Karpas-422 (cell line): ENCODE results near the gene SLC7A9. TPM values are rescaled to one million over a fixed set of nuclear protein-coding genes. Genes with fewer than 3 reads are reported as not detected.
"Not testable (repeated sequence)": the region's sequence is repeated elsewhere in the genome, so short reads cannot be mapped to it uniquely, and the experiment has no call there.

Source experiments
- DNase-seq: peaks from one replicate; pipeline ENCODE4 v3.0.0-alpha.2; 2015
- H2AFZ ChIP-seq: fragments of 200-600 bp; sonication (generic); 2 replicates; pipeline ENCODE4 v1.6.1; 2014; ENCODE audit warnings: antibody characterized with exemption, low read length, mixed read lengths
- H3K27ac ChIP-seq: fragments of 200-600 bp; sonication (generic); 2 replicates; pipeline ENCODE4 v1.5.1; 2014; ENCODE audit warnings: mild to moderate bottlenecking, low read length, moderate library complexity
- H3K27me3 ChIP-seq: fragments of 200-600 bp; sonication (generic); 2 replicates; pipeline ENCODE4 v1.6.1; 2014; ENCODE audit warnings: low read length, mixed read lengths
- H3K36me3 ChIP-seq: fragments of 200-600 bp; sonication (generic); 2 replicates; pipeline ENCODE4 v1.6.1; 2014; ENCODE audit warnings: low read length, mixed read lengths; ENCODE audit not compliant: insufficient read depth
- H3K4me1 ChIP-seq: fragments of 200-600 bp; sonication (generic); 2 replicates; pipeline ENCODE4 v1.6.1; 2014; ENCODE audit warnings: mild to moderate bottlenecking, low read length, mixed read lengths
- H3K4me2 ChIP-seq: fragments of 200-600 bp; sonication (generic); 2 replicates; pipeline ENCODE4 v1.6.1; 2014; ENCODE audit warnings: low read length, low read depth, mild to moderate bottlenecking; ENCODE audit not compliant: poor library complexity, severe bottlenecking
- H3K4me3 ChIP-seq: fragments of 200-600 bp; sonication (generic); 2 replicates; pipeline ENCODE4 v1.5.1; 2014; ENCODE audit warnings: mild to moderate bottlenecking, antibody characterized with exemption, low read length, mixed read lengths
- H3K79me2 ChIP-seq: fragments of 200-600 bp; sonication (generic); 2 replicates; pipeline ENCODE4 v1.6.1; 2014; ENCODE audit warnings: mild to moderate bottlenecking, low read length, mixed read lengths
- H3K9ac ChIP-seq: fragments of 200-600 bp; sonication (generic); 2 replicates; pipeline ENCODE4 v1.6.0; 2014; ENCODE audit warnings: low read length
- H3K9me2 ChIP-seq: fragments of 200-600 bp; sonication (generic), shearing (Covaris generic); replicated peaks from 2 replicates; pipeline ENCODE4 v1.6.0; 2014; ENCODE audit warnings: mild to moderate bottlenecking, low read length, moderate library complexity; ENCODE audit not compliant: insufficient read depth
- H3K9me3 ChIP-seq: fragments of 300-700, 200-600 bp; sonication (generic); 2 replicates; pipeline ENCODE4 v1.6.1; 2014; ENCODE audit warnings: low read length, mixed read lengths
- H4K20me1 ChIP-seq: fragments of 200-600 bp; sonication (generic); 2 replicates; pipeline ENCODE4 v1.6.1; 2014; ENCODE audit warnings: mild to moderate bottlenecking, antibody characterized with exemption, low read length, low read depth; ENCODE audit not compliant: insufficient read depth
- total RNA-seq: library from RNA; depleted of rRNA; stranded (reverse); fragments of >200 nt; shearing (Covaris generic); gene quantifications from 2 replicates; pipeline ENCODE4 v1.2.3, GENCODE V29; 2014; ENCODE audit warnings: low replicate concordance

SLC7A9 gene
- total RNA-seq, 1 experiment from 2014 or later = not detected

DNA sequence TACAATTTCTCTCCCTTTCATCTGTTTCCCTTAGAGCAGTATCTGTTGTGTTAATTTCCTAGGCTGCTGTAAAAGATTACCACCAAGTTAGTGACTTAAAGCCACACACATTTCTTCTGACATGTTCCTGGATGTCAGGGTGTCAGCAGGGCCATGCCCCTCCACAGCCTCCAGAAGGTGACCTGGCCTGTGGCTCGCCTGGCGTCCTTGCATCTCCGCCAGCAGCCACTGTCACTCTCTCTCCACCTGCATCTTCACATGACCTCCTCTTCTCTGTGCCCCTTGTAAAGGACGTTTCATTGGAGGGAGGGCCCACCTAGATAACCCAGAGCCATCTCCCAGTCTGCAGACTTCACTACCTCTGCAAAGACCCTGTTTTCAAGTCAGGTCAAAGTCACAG, 61.3 kb downstream of the SLC7A9 start:
- no peak overlapping the region for H3K9ac ChIP-seq
- no peaks in the 10 kb centered on the region for H3K9me2 ChIP-seq
- no peaks in the 10 kb centered on the region for H3K36me3 ChIP-seq
- peak; percentile 14 for DNase-seq
- H3K27ac ChIP-seq = no peak overlapping the region
- no peak overlapping the region for H3K4me3 ChIP-seq
- no peak overlapping the region for H2AFZ ChIP-seq
- H3K4me1 ChIP-seq = no peaks in the 10 kb centered on the region
- no peaks in the 10 kb centered on the region for H3K9me3 ChIP-seq
- no peaks in the 10 kb centered on the region for H4K20me1 ChIP-seq
- H3K4me2 ChIP-seq = no peak overlapping the region
- no peaks in the 10 kb centered on the region for H3K27me3 ChIP-seq
- no peaks in the 10 kb centered on the region for H3K79me2 ChIP-seq

- Histone ChIP-seq H2AFZ (no peak overlapping the region), H3K9me2 (no peaks in the 10 kb centered on the region), H3K27me3 (no peaks in the 10 kb centered on the region), H3K4me3 (no peak overlapping the region), H3K4me1 (no peaks in the 10 kb centered on the region), H3K27ac (no peak overlapping the region), H3K4me2 (no peak overlapping the region), H4K20me1 (no peaks in the 10 kb centered on the region), H3K9ac (no peak overlapping the region), H3K36me3 (no peaks in the 10 kb centered on the region), H3K9me3 (no peaks in the 10 kb centered on the region), H3K79me2 (no peaks in the 10 kb centered on the region)
- no peak for DNase-seq
Measured at GRCh38 chr19:32802840-32803239, 66.7 kb downstream of the SLC7A9 start.

- H3K9me2 ChIP-seq = no peaks in the 10 kb centered on the region
- DNase-seq = peak; percentile 19
- no peaks in the 10 kb centered on the region for H3K4me1 ChIP-seq
- no peak overlapping the region for H3K4me3 ChIP-seq
- no peak overlapping the region for H2AFZ ChIP-seq
- H3K9ac ChIP-seq = no peak overlapping the region
- no peaks in the 10 kb centered on the region for H3K79me2 ChIP-seq
- H3K9me3 ChIP-seq = no peaks in the 10 kb centered on the region
- no peaks in the 10 kb centered on the region for H3K27me3 ChIP-seq
- H3K36me3 ChIP-seq = no peaks in the 10 kb centered on the region
- no peak overlapping the region for H3K27ac ChIP-seq
- H3K4me2 ChIP-seq = no peak overlapping the region
- no peaks in the 10 kb centered on the region for H4K20me1 ChIP-seq
Measured at GRCh38 chr19:32800754-32801153, 68.8 kb downstream of the SLC7A9 start.

DNA sequence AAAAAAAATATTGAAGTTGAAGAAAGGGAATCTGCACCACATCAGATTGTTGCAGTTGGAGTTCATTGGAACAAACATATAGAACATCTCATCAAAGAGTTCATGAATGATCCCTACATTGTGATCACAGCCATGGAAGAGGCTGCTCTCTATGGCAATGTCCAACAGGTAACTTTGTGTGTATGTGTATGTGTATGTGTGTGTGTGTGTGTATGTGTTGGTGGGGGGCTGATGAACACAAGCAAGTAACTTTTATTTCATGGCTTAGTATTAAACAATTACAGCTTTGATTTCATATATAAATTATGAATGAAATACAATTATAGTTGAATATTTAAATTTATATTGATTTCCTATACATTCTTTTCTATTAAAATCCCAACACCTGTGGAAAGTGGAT, 69.4 kb downstream of the SLC7A9 start:
- Histone ChIP-seq H3K4me2 (no peak overlapping the region), H3K9me3 (no peaks in the 10 kb centered on the region), H3K9ac (no peak overlapping the region), H2AFZ (no peak overlapping the region), H3K79me2 (no peaks in the 10 kb centered on the region), H3K36me3 (no peaks in the 10 kb centered on the region), H3K9me2 (no peaks in the 10 kb centered on the region), H3K27ac (no peak overlapping the region), H3K27me3 (no peaks in the 10 kb centered on the region), H3K4me1 (no peaks in the 10 kb centered on the region), H3K4me3 (no peak overlapping the region), H4K20me1 (no peaks in the 10 kb centered on the region)
- DNase-seq = peak; percentile 31

- Histone ChIP-seq H3K4me1 (no peaks in the 10 kb centered on the region), H3K4me2 (no peak overlapping the region)
Measured at GRCh38 chr19:32798201-32798600, 71.4 kb downstream of the SLC7A9 start.

GRCh38 chr19:32789429-32789828, 80.1 kb downstream of the SLC7A9 start:
- H4K20me1 ChIP-seq = no peaks in the 10 kb centered on the region
- H3K4me1 ChIP-seq = no peaks in the 10 kb centered on the region
- no peaks in the 10 kb centered on the region for H3K9me3 ChIP-seq
- no peak overlapping the region for H2AFZ ChIP-seq
- H3K9me2 ChIP-seq = no peaks in the 10 kb centered on the region
- peak; percentile 24 for DNase-seq
- no peaks in the 10 kb centered on the region for H3K27me3 ChIP-seq
- no peak overlapping the region for H3K4me2 ChIP-seq
- H3K4me3 ChIP-seq = no peak overlapping the region
- H3K9ac ChIP-seq = no peak overlapping the region
- H3K36me3 ChIP-seq = no peaks in the 10 kb centered on the region
- no peaks in the 10 kb centered on the region for H3K79me2 ChIP-seq
- H3K27ac ChIP-seq = no peak overlapping the region

More at GRCh38 chr19:32798201-32798600, 71.4 kb downstream of the SLC7A9 start:
- peak; percentile 19 for DNase-seq
- H3K4me3 ChIP-seq = no peak overlapping the region
- no peak overlapping the region for H3K27ac ChIP-seq
- H3K9me3 ChIP-seq = no peaks in the 10 kb centered on the region
- no peaks in the 10 kb centered on the region for H3K36me3 ChIP-seq
- H4K20me1 ChIP-seq = no peaks in the 10 kb centered on the region
- H3K9ac ChIP-seq = no peak overlapping the region
- no peaks in the 10 kb centered on the region for H3K9me2 ChIP-seq
- H2AFZ ChIP-seq = no peak overlapping the region
- no peaks in the 10 kb centered on the region for H3K79me2 ChIP-seq
- no peaks in the 10 kb centered on the region for H3K27me3 ChIP-seq

DNA sequence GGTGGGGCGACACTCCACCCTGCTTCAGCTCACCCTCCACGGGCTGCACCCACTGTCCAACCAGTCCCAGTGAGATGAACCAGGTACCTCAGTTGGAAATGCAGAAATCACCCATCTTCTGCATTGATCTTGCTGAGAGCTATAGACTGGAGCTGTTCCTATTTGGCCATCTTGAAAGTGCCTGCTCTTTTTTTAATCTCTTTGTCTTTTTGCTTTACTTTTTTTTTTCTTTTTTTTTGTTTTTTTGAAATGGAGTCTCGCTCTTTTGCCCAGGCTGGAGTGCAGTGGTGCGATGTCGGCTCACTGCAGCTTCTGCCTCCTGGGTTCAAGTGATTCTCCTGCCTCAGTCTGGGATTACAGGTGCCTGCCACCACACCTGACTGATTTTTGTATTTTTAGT, 81.7 kb downstream of the SLC7A9 start:
- not testable (repeated sequence) for H3K27ac ChIP-seq, H3K4me1 ChIP-seq, H3K79me2 ChIP-seq, H3K4me3 ChIP-seq, H3K4me2 ChIP-seq, H3K9me2 ChIP-seq, H3K36me3 ChIP-seq, H3K27me3 ChIP-seq, H4K20me1 ChIP-seq, H3K9me3 ChIP-seq, H3K9ac ChIP-seq, DNase-seq, H2AFZ ChIP-seq

DNA sequence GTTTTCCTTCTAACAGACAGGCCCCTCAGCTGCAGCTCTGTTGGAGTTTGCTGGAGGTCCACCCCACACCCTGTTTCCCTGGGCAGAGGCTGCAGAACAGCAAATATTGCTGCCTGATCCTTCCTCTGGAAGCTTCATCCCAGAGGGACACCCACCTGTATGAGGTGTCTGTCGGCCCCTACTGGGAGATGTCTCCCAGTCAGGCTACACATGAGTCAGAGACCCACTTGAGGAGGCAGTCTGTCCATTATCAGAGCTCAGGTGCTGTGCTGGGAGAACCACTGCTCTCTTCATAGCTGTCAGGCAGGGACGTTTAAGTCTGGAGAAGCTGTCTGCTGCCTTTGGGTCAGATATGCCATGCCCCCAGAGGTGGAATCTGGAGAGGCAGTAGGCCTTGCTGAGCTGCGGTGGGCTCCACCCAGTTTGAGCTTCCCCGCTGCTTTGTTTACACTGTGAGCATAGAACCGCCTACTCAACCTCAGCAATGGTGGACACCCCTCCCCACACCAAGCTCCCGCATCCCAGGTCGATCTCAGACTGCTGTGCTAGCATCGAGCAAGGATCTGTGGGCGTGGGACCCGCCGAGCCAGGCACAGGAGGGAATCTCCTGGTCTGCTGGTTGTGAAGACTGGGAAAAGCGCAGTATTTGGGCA, 82.3 kb downstream of the SLC7A9 start:
- H4K20me1 ChIP-seq, H3K9me3 ChIP-seq, H3K79me2 ChIP-seq, H3K27ac ChIP-seq, H3K9me2 ChIP-seq, H3K36me3 ChIP-seq, H2AFZ ChIP-seq, H3K9ac ChIP-seq, H3K4me3 ChIP-seq, H3K27me3 ChIP-seq, H3K4me1 ChIP-seq, H3K4me2 ChIP-seq: not testable (repeated sequence)
- DNase-seq = peak; percentile 23

GRCh38 chr19:32782089-32782488, 87.5 kb downstream of the SLC7A9 start:
- H3K9me2 ChIP-seq, H4K20me1 ChIP-seq, H3K9ac ChIP-seq, H2AFZ ChIP-seq, H3K36me3 ChIP-seq, H3K27ac ChIP-seq, H3K4me3 ChIP-seq, DNase-seq, H3K79me2 ChIP-seq, H3K4me1 ChIP-seq, H3K4me2 ChIP-seq, H3K9me3 ChIP-seq, H3K27me3 ChIP-seq: not testable (repeated sequence)
